NK-92 (cell line): ENCODE measurements around the gene SNRPB.
"Not testable (repeated sequence)": the region's sequence is repeated elsewhere in the genome, so short reads cannot be mapped to it uniquely, and the experiment has no call there.

Source experiments
- DNase-seq: peaks from one replicate; lab custom pipeline; 2025; ENCODE audit not compliant: unreplicated experiment; lab: John Stamatoyannopoulos, UW

Gene SNRPB

DNA sequence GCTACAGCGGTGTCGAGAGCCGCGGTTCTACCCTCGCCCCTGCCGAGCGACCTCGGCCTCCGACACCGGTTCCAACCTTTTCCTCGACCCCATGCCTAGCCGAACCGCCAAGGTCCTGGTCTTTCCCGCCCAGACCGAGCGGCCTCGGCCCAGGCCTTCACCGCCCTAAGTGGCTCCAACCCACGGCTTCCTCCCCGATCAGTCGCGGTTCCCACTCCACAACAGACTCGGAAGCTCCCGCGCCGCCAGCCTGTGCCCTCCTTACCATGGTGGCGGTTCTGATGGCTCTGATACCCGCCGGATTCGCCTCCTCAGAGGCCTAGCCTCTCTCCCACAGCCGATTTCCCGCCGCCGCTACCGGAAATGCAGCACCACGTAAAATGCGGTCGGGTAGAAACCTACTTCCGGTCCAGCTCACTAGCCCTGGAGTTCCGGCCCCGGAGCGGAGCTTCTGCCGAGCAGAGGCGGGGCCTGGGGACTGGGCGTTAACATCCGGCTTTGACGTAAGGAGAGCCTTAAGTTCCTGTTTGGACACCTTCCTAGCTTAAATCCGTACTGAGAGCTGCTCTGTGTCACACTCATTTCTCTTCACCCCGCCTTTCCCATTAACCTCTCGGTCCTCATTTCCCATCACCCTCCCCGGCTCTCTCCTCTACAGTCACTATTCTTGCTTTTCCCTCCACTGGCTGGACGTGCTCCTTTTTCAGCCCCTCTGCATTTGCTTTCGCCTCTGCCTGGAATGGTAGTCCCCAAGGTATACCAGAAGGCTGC lies at the start of gene SNRPB:
Gene SNRPB, minus strand, starts transcription at position 367 of the 771 bp plus-strand sequence. Its CDS starts 99 bp downstream, at position 268.
- DNase-seq, result peak; percentile 61

DNA sequence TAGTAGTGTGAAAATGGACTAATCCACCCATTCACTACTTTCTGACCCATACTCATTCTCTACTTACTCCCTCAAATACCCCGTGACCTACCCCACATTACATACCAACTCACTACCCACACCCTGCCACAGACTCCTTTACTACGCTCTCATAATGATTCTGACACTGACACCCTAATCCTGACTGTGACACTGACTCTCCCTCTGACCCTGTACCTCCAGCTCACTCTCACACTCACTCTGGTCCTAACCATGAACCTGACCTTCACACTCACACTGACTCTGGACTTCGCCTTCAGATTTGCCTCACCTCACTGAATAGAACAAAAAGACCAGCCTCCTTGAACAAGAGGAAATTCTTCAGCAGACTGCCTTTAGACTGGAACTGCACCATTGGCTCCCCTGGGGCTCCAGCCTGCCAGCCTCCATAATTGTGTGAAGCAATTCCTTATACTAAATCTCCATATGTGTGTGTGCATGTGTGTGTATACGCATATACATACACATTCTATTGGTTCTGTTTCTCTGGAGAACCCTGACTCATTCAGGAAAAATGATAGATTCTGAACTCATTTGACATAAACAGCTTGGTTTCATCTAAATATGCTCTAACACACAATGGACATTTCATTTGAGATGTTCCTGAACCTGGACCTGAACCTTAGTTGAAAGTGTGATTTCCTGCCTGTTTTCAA lies 48.7 kb upstream of the SNRPB start:
- no peak for DNase-seq

DNA sequence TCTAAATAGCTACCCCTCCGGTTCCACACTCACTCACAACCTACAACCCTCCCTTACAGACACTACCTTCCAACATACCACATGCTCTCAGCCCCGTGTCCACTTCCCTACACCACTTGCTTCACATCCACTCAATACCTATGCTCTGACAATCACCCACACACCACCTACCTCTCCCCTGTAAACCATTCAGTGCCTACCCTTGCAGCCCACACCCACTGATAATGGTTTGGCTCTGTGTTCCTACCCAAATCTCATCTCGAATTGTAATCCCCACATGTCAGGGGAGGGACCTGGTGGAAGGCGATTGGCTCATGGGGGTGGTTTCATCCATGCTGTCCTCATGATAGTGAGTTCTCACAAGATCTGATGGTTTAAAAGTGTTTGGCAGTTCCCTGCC lies 48.0 kb upstream of the SNRPB start:
- DNase-seq, result no peak

DNA sequence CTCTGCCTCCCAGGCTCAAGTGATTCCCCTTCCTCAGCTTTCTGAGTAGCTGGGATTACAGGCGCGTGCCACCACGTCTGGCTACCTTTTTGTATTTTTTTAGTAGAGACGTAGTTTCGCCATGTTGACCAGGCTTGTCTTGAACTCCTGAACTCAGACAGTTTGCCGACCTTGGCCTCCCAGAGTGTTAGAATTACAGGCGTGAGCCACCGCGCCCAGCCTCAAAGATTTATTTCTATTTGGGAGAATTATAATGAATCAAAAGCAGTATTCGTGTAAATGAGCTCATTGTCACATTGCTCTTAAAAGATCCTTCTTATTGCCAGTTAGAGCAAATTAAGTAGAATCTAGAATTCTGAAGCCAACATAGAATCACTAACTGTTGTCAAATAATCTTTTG lies 47.5 kb upstream of the SNRPB start:
- no peak for DNase-seq

DNA sequence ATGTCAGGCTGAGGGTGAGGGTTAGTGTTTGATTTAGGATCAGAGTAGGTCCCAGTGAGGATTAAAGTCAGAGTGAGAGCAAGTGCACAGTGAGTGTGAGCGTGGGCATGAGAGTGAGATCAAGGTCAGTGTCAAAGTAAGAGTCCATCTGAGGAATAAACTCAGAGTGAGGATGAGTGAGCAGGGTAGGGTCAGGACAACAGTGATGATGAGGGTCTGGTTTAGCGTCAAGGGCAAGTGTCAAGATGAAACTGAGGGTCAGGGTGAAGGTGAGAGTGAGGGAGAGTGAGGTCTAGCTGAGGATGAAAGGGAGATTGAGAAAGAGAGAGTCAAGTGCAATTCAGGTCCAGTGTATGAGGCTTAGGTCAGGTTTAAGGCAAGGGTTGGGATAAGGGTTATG lies 45.8 kb upstream of the SNRPB start:
- DNase-seq, result no peak

DNA sequence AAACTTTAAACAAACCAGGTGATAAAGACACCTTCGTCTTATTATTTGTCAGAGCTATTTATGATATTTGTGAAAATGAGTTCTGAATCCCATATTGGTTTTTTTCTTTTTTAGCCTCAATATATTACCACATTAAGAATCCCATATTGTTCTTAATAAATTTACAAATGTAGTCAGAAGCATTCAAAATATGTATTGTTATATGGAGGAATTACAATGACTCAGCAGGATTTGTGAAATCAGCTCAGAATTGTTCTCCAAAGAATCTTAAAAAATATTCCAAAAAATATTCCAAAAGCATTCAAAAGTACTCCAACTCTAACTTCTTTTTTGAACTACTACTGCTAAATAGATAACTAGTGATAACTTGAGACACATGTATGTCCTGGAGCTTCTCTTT lies 44.6 kb upstream of the SNRPB start:
- DNase-seq, result no peak

DNA sequence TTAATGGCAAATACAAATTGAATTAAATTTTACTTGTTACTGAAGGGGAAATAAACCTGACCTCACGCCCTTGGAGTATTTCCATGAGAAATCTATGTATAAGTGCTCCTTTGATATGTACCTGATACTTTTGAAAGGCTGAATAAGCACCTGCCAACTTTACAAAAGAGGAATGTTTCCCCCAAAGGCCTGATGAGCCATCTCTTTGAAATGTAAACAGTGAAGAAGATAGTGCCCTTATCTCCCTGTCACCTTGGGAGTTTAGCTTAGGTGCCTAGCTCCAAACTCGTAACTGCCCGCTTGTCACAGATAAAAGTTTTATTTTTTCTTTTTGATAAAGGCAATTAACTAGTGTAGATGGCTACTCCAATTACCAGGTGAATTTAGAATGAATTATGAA lies 39.2 kb upstream of the SNRPB start:
- DNase-seq, result no peak

DNA sequence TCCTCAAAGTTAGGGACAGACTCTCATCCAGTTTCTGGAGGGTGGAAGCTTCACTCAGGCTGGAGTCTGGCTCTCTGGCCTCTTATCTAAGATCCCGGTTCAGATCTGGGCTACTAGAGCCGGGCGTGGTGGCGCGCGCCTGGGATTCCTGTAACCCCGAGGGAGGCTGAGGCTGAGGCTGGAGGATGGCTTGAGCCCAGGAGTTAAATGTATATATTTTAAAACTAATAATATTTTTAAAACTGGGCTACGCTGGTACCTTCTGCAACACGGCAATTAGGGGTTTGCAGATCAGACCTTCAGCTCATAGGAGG lies 38.8 kb upstream of the SNRPB start:
- no peak for DNase-seq

DNA sequence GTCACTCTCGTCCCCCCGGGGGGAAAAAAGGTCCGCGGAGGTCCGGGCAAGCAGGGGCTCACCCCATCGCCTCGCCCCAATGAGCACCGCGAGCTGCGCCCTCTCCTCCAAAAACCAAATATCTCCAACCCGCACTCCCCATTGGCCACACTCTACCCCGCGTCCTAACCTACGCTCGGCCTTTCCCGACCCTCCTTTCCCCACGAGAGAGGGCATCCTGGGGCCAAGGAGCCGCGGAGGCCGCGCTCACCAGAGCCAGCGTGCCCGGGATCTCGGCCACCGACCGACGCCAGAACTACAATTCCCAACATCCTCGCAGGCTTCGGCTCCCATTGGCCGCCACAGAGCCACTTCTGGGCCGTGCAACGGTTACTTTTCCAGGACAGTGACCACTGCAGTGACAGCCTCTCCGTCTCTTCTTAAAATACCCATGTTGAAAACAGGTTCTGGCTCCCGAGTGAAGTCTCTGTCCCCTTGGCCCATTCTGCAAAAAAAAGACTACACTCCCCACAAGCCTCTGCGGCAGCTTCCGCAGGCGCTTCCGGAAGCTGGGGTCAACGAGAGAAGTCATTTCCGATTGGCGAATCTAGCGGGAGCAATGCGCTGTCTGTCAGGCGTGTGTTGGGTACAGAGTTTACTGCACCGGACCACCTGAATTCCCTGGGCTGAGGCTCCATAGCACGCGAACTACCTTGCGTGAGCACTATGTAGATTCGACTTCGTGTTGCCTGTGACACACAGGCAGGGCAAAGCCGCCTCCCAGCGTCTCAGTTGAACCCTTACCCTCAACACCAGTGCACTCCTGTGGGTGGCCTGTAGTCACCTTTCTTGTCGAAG lies 38.3 kb upstream of the SNRPB start, which contains the start of gene ZNF343:
Gene ZNF343, minus strand, starts transcription at position 285 of the 837 bp plus-strand sequence. CDS start 15,020 bp downstream, outside the sequence.
- DNase-seq, result no peak

DNA sequence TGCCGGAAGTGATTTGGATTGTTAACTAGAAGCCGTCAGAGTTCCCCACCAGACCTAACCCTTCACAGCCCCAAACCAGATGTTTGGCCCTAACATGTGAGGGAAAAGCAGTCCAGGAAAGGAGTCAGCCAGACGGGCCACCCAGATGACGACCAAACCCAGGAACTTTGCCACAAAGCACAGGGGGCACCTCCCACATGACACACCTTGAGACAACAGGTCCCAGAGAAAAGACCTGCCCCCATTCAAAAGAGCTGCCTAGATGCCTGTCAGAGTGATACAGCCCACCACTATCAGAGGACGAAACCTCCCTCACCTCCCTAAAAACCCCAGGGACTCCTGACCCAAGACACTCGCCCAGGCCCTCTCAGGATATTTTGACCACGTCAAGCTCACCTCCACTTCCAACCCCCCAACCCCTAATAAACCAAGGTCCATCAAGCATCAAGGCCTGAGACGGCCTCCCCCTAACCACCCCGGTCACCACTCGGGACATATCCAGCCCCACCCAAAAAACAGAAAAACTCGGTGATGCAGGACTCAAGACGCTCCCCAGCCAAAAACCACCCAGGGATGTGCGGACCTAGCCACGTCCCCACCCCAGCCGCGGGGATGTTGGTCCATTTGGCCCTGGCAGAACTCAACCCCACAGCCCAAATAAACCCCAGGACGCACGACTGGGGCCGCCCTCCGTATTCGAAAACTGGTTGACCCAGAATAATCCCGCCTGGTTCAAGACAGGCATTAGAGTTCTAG lies 37.5 kb upstream of the SNRPB start:
- DNase-seq, result no peak

DNA sequence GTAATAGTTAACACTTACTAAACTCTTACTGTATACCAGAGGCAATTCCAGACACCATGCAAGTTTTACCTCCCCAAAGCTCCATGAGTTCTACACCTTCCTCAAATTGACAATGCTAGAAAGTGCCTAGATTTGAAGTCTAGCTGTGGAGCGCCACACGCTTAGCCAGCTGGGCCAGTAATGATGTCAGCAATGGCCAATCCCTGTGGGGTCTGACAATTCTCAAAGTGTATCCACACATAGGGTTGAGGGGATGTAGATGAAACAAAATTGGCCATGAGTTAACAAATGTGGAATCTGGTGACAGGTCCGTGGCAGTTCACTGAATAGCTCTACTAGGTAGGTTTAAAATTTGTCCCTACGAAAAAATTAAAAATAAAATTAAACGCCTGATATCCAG lies 36.9 kb upstream of the SNRPB start:
- no peak for DNase-seq

DNA sequence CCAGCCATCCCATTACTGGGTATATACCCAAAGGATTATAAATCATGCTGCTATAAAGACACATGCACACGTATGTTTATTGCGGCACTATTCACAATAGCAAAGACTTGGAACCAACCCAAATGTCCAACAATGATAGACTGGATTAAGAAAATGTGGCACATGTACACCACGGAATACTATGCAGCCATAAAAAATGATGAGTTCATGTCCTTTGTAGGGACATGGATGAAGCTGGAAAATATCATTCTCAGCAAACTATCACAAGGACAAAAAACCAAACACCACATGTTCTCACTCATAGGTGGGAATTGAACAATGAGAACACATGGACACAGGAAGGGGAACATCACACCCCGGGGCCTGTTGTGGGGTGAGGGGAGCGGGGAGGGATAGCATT lies 35.8 kb upstream of the SNRPB start:
- not testable (repeated sequence) for DNase-seq

DNA sequence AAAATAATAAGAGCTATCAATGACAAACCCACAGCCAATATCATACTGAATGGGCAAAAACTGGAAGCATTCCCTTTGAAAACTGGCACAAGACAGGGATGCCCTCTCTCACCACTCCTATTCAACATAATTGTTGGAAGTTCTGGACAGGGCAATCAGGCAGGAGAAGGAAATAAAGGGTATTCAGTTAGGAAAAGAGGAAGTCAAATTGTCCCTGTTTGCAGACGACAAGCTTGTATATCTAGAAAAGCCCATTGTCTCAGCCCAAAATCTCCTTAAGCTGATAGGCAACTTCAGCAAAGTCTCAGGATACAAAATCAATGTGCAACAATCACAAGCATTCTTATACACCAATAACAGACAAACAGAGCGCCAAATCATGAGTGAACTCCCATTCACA lies 34.2 kb upstream of the SNRPB start:
- not testable (repeated sequence) for DNase-seq

DNA sequence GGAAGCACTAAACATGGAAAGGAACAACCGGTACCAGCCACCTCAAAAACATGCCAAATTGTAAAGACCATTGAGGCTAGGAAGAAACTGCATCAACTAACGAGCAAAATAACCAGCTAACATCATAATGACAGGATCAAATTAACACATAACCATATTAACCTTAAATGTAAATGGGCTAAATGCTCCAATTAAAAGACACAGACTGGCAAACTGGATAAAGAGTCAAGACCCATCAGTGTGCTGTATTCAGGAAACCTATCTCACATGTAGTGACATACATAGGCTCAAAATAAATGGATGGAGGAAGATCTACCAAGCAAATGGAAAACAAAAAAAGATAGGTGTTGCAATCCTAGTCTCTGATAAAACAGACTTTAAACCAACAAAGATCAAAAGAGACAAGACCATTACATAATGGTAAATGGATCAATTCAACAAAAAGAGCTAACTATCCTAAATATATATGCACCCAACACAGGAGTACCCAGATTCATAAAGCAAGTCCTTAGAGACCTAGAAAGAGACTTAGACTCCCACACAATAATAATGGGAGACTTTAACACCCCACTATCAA lies 32.3 kb upstream of the SNRPB start:
- not testable (repeated sequence) for DNase-seq

DNA sequence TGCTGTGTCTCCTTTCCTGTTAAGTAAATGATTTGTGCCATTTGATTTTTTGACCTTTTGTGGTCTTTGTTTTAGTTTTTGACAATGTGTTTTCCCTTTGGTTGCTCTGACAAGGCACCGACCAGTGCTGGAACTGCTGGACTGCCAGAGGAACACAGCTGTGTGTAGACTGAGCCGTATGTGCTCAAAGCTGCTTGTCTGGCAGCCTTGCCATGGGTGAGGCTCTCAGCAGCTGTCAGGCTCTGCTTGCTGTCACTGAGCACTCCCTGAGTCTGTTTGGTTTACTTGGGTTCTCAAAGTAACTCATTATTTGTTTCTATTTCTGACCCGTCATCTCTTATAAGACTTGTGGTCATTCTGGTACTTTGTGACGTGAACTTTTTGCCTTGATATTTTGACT lies 15.1 kb upstream of the SNRPB start:
- DNase-seq, result no peak

DNA sequence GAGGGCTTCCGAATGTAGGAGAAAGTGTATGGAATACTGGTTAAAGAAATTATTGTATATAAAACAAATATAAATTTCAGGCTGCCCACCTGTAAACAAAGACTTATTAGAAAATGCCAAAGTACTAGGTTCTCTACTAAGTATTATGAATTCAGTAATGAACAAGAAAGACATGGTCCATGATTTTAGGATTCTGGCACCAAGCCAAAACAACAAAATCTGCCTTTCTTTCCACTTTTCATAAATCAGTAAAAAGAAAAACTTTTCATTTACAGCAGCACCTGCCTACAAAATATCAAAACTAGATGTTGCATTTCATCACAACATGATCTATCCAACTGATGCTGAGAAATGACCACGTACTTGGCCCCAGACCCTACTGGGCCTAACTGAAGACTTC lies 14.5 kb upstream of the SNRPB start:
- no peak for DNase-seq

DNA sequence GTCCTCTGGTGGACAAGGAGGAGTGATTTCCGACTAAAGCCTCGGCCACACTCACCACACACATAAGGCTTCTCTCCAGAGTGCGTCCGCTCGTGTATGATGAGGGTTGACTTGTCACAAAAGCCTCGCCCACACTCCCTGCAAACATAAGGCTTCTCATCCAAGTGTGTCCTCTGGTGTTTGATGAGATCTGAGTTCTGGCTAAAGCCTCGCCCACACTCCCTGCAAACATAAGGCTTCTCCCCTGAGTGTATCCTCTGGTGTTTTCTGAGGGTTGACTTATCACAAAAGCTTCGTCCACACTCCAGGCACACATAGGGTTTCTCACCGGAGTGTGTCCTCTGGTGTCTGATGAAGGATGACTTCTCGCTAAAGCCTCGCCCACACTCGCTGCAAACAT lies 12.9 kb upstream of the SNRPB start:
- DNase-seq, result no peak

DNA sequence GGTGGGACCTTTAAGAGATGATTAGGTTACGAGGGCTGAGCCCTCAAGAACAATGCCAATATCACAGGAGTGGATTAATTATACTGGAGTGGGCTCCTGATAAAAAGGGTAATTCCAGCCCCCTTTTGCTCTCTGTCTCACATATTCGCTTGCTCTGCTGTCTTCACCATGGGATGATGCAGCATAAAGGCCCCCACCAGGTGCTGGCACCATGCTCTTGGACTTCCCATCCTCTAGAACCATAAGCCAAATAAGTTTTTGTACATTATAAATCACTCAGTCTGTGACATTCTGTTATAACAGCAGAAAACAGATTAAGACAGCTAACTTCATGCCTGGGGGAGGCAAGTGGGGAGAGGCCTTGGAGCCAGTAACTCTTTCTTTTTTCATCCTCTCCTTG lies 9.8 kb upstream of the SNRPB start:
- DNase-seq, result no peak

DNA sequence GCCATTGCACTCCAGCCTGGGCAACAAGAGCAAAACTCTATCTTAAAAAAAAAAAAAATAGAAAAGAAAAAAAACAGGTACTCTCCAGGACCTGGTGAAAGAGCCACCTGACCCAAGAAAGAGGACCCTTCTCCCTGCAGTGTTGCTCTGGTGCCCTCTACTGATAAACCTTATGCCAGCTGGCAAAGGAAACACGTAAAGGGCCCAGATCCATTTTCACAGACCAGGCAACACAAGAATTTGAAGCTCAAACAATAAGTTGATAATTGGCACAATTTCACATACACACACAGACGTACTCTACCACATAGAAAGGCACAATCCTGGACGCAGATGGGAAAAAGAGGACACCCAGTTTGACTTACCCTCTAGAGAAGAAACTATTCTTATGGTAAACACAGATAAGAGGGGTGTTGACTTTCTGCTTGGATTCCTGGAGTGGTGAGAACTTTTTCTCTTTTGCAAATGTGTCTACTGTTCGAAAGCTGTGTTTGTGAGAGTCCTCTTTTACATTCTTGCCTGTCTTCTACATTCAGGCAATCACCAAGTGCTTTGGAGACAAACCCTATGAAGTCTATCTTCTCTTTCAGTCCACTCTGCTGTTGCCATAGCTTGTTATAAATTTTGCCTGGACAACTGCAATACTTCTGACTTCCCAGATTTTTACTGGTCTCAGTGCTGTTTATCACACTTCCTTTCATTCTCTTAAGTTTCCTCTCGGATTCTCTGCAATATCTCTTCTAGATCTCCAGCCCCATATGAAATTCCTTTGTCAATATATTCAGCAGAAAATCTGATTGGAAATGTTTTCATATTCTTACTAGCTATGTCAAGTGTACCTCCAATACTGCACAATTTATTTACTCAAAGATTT lies 6.4 kb upstream of the SNRPB start:
- no peak for DNase-seq
